ENCODE measurements around the gene HSPA1B.

GRCh38 chr6:31799781-31800180 is 27.8 kb upstream of the HSPA1B start:
- TF ChIP-seq CTCF (IDR thresholded peaks at IDR 0.05) (no peak), EZH2 (IDR thresholded peaks at IDR 0.05; ENCODE audit: borderline replicate concordance, insufficient read depth, low read depth, low read length, poor library complexity, severe bottlenecking) (no peak)

Measured in B cell (primary cell).